ENCODE measurements around the gene SCNN1B.
"Not testable (repeated sequence)": the region's sequence is repeated elsewhere in the genome, so short reads cannot be mapped to it uniquely, and the experiment has no call there.

SCNN1B gene

DNA sequence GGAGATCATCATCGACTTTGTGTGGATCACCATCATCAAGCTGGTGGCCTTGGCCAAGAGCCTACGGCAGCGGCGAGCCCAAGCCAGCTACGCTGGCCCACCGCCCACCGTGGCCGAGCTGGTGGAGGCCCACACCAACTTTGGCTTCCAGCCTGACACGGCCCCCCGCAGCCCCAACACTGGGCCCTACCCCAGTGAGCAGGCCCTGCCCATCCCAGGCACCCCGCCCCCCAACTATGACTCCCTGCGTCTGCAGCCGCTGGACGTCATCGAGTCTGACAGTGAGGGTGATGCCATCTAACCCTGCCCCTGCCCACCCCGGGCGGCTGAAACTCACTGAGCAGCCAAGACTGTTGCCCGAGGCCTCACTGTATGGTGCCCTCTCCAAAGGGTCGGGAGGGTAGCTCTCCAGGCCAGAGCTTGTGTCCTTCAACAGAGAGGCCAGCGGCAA is 78.4 kb downstream of the SCNN1B start:
- no peak for DNase-seq (ENCODE audit: low read depth in 2 of 2)

- DNase-seq (ENCODE audit: low read depth in 2 of 2), result not testable (repeated sequence)
Observed at GRCh38 chr16:23381702-23382101, 79.6 kb downstream of the SCNN1B start.

GRCh38 chr16:23382279-23382678 is 80.2 kb downstream of the SCNN1B start:
- DNase-seq (ENCODE audit: low read depth in 2 of 2), result no peak

DNA sequence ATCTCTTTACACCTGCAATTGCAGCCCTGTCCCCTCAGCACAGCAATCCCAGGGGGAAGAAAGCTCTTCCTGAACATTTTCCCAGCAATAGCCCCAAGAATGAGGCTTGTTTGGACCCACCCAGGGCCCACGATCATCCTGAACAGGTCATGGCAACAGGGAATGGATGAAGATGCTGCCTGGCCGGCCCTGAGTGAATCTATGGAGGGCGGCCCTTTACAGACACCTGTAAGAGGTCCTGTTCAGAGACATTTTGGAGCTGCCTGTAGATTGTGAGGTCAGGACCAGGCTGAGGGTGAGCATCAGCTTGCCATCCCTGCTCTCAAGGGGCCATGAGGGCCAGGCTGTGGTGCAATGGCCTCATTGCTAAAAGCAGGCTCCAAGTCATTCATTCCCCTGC is 81.8 kb downstream of the SCNN1B start:
- no peak for DNase-seq (ENCODE audit: low read depth in 2 of 2)

DNA sequence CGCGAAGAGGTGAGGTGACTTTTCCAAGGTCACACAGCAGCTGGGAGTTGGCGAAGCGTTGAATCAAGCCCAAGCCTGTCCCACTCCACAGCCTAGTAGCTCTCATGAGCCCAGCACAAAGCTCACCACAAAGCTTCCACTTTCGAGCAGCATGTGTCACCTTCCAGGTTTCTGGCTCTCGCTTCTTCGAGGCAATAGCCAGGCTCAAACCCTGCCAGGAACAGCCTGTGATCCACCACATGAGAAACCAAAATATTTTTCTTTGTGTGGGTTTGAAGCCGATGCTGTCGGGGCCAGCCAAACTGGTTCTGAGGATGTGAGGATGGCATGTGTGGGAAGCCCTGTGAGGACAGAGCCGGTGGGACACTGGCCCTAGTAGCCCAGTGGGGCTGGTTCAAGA is 82.8 kb downstream of the SCNN1B start:
- no peak for DNase-seq (ENCODE audit: low read depth in 2 of 2)

- no peak for DNase-seq (ENCODE audit: low read depth in 2 of 2)
Observed at GRCh38 chr16:23385441-23385840, 83.3 kb downstream of the SCNN1B start.

DNA sequence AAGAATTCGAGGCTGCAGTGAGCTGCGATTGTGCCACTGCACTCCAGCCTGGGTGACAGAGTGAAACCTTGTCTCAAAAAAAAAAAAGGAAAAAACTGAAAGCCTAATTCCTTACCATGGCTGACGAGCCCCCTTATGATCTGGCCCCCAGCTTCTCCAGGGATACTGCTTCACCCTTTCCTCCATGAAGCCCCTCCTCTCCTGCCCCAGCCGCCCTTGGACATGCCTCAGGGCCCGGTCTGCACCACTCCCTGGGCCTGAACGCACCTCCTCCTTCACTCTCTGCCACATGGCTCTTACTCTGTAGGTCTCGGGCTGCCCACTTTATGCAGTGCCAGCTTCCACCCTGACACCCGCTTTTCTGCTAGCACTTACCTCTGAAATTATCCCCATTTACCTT is 85.6 kb downstream of the SCNN1B start:
- DNase-seq (ENCODE audit: low read depth in 2 of 2), result no peak

GRCh38 chr16:23388786-23389185 is 86.7 kb downstream of the SCNN1B start:
- no peak for DNase-seq (ENCODE audit: low read depth in 2 of 2)

DNA sequence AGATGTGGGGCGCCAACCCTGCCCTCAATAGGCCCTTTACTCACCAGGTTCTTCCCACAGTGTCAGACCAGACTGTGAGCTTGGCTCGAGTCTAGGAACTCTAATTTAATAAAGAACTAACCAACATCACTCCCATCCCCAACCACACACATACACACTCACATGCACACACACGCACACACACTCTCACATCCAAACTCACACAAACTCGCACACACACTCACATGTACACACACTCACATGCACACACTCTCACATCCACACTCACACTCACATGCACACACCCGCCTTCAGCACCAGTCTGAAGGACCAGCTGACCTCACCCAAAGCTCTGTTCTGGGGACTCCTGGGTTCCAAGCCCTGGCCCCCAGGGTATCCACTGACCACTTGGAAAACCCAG is 87.1 kb downstream of the SCNN1B start:
- no peak for DNase-seq (ENCODE audit: low read depth in 2 of 2)

DNA sequence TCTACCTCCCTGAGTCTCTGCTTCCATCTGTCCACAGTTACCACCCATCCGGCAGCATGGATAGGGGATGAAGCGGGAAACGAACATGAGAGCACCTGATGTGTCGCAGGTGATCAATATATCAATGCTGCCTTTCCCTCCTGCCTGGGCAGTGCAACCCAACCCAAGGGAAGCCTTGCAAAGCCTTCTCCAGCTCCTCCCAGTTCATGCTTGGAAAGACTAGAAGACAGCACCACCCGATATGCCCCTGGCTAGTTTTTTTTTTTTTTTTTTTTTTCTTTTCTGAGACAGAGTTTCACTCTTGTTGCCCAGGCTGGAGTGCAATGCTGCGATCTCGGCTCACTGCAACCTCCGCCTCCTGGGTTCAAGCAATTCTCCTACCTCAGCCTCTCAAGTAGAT is 87.8 kb downstream of the SCNN1B start:
- not testable (repeated sequence) for DNase-seq (ENCODE audit: low read depth in 2 of 2)

GRCh38 chr16:23391381-23392222 is 89.5 kb downstream of the SCNN1B start:
- no peak for DNase-seq (ENCODE audit: low read depth in 2 of 2)

GRCh38 chr16:23392223-23392600 is 90.1 kb downstream of the SCNN1B start:
- DNase-seq (ENCODE audit: low read depth in 2 of 2), result no peak

DNA sequence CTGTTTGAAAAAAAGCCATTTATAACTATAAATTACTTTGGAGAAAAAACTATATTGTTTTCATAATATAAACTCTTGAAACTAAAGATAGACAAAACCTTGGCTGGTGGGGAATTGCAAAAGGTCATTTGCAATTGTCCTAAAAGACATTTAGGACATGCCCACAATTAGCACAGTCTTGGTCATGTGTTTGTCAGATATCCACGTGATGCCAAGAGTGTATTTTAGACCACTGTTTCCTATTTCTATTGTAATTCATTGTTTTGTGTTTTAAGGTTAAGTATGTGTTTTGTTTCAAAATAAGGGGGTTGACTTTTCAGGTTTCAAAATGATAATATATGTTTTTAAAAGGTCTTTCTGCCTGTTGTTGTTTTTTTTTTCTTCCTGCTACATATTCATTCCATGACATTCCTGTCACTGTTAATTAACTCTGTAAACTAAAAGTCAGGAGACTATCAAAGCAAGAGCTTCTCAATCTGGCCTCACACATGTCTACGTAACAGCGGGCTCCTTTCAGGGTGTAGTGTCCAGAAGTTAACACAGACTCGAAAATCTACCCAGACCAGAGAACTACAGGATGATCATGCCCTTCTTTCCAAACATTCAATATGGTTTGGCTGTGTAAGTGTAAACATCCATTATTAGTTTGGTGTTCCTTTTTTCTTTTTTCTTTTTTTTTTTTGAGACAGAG is 92.2 kb downstream of the SCNN1B start:
- no peak for DNase-seq (ENCODE audit: low read depth in 2 of 2)

DNA sequence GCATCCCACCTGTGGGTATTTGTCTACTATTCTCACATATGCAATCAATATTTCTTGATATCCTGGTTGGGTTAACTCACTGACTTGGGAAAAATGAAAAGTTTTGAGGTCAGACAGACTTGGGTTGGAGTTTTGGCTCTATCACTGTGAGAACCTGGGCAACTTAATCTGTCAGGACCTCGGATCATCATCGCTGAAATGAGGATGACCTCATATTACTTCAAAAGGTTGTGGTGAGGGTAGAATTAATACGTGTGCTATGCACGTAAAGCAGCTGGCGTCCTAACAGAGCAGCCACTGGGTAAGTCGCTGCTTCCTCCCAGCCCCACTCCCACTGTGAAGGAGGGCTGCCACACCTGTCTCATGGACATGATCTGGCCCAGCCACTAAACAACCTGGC is 93.6 kb downstream of the SCNN1B start:
- no peak for DNase-seq (ENCODE audit: low read depth in 2 of 2)

- no peak for DNase-seq (ENCODE audit: low read depth in 2 of 2)
Observed at GRCh38 chr16:23397464-23397863, 95.4 kb downstream of the SCNN1B start.

- DNase-seq (ENCODE audit: low read depth in 2 of 2), result no peak
Observed at GRCh38 chr16:23398987-23399805, 97.1 kb downstream of the SCNN1B start.

DNA sequence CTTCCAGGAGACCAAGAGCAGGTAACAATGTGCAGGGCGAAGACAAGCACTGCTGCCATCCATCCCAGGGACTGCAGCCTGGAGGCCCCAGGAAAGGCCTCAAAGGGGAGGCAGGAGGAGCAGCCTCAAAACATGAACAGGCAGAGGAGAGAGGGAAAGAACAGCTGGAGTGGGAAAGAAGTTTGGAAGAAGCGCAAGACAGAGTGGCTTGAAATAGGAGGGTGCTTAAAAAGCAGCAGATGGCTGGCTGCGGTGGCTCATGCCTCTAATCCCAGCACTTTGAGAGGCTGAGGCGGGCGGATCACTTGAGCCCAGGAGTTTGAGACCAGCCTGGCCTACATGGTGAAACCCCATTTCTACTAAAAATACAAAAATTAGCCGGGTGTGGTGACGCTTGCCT is 98.3 kb downstream of the SCNN1B start:
- not testable (repeated sequence) for DNase-seq (ENCODE audit: low read depth in 2 of 2)

DNA sequence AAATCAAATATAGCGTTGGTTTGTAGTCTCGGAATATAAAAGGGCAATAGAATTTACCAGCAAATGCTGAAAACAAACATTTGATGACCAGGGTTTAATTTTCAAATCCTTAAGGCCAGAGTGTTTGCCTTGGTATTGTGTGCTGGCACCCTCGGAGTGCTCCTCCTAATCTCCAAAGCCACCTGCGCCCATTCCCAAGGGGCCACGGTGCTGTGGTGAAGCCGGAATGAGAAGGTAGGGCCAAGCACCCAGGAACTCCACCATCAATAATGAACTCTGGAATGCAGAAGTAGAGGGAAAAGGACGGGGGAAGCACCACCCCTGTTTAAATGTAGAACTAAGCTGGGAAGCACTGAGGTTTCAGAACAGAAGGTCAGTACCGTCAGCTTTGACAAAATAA is 99.0 kb downstream of the SCNN1B start:
- no peak for DNase-seq (ENCODE audit: low read depth in 2 of 2)

- DNase-seq (ENCODE audit: low read depth in 2 of 2), result no peak
Observed at GRCh38 chr16:23402100-23402499, 100.0 kb downstream of the SCNN1B start.

GRCh38 chr16:23403547-23403946 is 101.4 kb downstream of the SCNN1B start:
- no peak for DNase-seq (ENCODE audit: low read depth in 2 of 2)

GRCh38 chr16:23406024-23406423 is 103.9 kb downstream of the SCNN1B start:
- no peak for DNase-seq (ENCODE audit: low read depth in 2 of 2)

DNA sequence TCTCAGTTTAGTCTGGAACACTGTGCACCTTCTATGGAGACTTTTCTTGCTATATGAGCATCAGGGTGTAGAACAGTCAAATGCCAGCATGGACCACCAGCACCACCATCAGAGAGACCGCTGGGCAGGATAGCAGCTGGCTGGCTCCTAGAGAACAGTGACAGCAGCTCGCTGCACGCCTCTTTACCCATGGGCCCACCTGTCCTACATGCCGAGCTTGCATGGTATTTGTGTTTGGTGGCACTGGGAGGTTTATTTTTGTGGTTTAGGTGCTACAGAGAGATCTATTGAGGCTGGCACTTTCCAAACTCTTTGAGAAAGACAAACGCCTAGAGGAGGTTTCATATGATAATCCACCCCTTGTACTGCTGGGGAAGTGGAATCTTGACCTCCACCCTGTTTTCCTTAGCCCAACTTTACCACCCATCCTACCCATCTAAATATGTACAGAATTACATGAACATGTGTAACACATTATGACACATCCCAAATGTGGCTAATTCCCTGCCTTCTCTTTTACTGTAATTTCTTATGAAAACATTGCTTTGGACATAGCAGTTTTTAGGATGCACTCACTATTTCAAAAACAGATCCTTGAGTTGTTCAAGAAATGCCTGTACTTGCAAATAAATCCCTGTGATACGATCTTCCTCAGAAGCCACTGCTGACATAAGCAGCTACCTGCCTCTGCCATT is 104.6 kb downstream of the SCNN1B start:
- no peak for DNase-seq (ENCODE audit: low read depth in 2 of 2)
